CD4-positive, alpha-beta T cell treated with Interferon alpha-2 for 1 hour (primary cell): ENCODE data around the gene DIP2C.
"Not testable (repeated sequence)": the region's sequence is repeated elsewhere in the genome, so short reads cannot be mapped to it uniquely, and the experiment has no call there.

Experiments
- DNase-seq, 2 donors: peaks; one replicate each; pipeline ENCODE4 v3.0.0-alpha.2; 2020 to 2022

DIP2C gene

GRCh38 chr10:316390-316789 lies 373.1 kb downstream of the DIP2C start:
- no peak for DNase-seq

DNA sequence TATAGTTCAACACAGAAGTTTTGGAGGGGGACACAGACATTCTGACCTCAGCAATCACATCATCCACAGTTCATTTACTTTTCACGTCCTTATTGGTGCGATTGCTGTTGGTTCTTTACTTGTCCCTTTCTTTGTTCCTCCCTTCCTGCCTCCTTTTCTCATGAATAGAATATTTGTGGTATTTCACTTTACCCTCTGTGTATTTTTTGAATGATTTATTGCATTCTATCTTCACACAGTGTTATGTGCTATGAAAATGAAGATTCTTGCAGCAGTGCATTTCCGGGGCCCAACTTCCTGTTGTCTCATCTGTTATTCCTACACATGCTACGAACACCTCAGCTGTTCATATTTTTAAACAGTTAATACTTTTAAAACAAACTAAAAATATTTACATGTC lies 374.6 kb downstream of the DIP2C start:
- peak in 1 of 2 donors; percentile 10 for DNase-seq

GRCh38 chr10:314381-314780 lies 375.1 kb downstream of the DIP2C start:
- no peak for DNase-seq

DNA sequence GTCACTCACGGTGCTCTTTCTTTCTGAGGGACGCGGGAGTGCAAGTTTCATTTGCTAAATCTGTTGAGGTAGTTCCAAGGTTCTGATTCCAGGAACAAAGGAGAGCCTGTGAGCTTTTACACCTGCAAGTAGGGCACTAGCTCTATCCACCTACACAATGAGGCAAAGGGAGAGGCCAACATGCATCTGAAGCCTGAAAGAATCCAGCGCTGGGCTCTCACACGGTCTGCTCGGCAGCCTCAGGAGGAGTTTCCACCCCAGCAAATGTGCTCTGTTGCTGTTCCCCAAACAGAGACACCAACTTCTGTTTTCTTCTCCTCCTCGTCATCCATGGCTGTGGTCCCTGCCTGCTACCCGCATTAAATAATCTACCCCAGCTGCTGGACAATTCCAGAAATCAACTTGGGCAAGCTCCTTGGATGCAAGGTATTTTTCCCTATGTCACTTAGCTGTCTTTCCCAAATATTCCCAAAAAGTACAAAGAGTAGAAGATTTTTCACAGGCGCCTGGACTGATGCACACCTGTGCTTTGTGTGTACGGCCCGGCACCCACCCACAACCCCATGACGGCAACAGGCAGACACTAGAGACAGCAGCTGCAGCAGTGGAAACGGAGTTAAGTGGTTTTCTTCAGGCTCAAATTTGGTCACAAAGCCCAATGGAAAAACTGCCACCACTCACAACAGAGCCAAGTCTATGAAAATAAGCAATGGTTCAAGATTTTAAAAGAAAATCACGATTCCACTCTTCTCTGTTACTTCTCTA lies 377.4 kb downstream of the DIP2C start:
- DNase-seq: no peak

DNA sequence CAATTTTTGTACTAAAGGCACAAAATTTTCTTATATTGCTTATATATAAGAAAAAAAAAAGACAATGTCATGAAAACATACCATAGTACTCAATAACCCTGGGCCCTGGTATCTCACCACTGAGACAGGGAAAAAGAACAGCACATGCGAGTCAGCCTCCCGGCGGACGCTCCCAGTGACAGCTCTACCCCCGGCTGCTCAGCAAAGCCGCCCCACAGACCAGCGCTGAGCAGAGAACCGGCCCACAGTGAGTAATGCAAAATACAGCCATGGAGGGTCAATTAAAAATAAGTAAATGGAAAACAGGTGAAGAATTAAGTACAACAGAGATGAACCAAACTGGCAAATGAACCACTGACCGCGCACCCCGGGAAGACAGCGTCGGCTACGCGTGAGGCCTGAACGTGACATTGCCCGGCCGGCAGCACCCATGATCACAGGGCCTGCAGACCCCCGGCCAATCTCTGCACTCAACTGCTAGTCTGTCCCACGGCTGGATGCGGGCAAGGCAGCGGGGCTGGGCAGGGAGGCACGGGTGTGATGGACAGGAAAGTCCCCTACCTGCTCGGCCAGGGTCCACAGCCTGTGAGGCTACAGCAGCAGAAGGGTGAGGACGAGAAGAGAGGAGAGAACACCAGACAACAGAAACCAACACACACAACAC lies 378.4 kb downstream of the DIP2C start:
- DNase-seq: no peak

- no peak for DNase-seq
These were observed 379.1 kb downstream of the DIP2C start for GRCh38 chr10:310371-310770.

- no peak for DNase-seq
These were observed 380.8 kb downstream of the DIP2C start for GRCh38 chr10:308572-309085.

- no peak for DNase-seq
These were observed 381.4 kb downstream of the DIP2C start for GRCh38 chr10:308101-308500.

DNA sequence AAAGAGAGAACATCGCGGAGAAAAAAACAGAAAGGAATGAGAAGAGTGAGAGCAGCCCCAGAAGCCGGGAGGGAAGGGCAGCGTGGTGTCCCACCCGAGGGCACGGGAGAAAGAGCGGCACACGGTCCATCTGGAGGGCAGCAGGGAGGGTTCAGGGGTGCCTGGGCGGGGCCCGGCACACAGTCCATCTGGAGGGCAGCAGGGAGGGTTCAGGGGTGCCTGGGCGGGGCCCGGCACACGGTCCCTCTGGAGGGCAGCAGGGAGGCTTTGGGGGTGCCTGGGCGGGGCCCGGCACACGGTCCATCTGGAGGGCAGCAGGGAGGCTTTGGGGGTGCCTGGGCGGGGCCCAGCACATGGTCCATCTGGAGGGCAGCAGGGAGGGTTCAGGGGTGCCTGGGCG lies 381.8 kb downstream of the DIP2C start:
- no peak for DNase-seq

- no peak for DNase-seq
These were observed 382.7 kb downstream of the DIP2C start for GRCh38 chr10:306675-307185.

DNA sequence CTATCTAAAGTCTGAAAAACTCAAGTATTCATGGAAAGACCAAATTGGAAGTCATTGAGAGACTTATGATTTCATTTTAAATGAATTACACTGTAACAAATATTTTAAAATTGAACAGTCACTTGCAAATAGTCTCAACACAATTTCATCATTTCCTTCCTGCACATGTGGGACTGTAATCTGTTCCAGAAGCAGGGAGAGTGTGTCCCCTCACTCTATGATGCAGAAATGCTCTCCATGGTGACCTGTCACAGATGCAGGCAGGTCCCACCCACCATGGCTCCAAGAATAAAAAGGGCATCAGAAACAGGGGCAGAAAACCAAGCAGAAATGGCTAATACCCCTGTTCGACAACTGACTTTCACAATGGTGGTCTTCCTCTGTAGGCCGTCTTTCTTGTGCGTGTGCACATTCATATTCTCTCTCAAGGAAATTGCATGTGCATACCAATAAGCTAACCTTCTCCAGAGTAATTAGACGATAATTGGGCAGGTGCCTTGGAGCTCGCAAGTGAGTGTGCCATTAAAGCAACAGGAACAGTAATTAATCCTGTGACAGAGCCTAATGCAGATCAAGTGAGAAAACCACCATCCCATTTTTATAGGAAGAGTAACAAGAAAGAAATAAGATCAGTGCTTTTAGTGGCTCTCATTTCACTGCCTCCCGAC lies 383.3 kb downstream of the DIP2C start:
- DNase-seq: no peak

DNA sequence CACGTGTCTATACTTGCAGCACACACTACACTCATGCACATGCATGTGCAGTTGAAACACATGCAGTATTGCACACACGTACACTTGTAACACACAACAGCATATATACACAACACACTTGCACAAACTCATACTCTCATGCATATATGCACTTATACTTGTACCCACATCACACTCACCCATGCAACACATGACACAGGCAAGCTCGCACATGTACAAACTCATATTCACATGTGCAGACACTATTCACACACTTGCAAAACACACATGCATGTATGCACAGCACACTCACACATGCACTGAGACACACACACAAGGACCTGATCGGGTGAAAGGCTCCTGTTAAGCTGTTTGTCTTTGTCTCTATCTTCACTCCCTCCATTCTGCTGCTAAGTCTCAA lies 384.4 kb downstream of the DIP2C start:
- DNase-seq: no peak

- no peak for DNase-seq
These were observed 387.9 kb downstream of the DIP2C start for GRCh38 chr10:301536-301935.

GRCh38 chr10:300580-300979 lies 388.9 kb downstream of the DIP2C start:
- not testable (repeated sequence) for DNase-seq

- DNase-seq: no peak
These were observed 389.5 kb downstream of the DIP2C start for GRCh38 chr10:299969-300368.

DNA sequence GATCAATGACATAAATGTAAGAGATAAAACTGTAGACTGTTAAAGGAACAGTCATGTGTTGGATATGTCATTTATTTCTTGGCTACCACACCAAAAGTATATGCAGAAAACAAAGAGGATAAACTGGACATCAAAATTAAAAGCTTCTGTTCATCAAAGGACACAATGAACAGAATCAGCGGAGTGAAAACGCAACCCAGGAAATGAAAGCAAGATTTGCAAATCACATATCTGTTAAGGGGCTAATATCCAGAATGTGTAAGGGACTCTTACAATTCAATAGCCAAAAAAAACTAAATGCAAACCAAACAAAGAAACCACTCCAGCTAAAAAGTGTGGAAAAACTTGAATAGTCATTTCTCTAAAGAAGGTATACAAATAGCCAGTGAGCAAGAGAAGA lies 390.0 kb downstream of the DIP2C start:
- no peak for DNase-seq

DNA sequence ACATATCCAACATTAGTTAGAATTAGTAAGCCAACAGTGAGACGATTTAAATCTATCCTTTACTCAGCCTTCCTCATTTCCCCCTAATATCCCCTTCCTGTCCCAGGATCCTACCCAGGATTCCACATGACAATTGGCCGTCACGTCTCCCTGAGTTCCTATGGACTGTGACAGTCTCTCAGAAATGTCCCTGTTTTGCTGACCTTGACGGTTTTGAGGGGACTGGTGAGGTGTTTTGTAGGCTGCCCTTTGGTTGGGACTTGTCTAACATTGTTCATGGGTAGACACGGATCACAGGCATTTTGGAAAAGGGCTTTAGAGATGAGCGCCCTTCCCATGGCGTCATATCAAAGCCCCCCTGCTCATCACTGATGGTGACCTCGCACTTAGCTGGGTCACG lies 391.4 kb downstream of the DIP2C start:
- DNase-seq: no peak

DNA sequence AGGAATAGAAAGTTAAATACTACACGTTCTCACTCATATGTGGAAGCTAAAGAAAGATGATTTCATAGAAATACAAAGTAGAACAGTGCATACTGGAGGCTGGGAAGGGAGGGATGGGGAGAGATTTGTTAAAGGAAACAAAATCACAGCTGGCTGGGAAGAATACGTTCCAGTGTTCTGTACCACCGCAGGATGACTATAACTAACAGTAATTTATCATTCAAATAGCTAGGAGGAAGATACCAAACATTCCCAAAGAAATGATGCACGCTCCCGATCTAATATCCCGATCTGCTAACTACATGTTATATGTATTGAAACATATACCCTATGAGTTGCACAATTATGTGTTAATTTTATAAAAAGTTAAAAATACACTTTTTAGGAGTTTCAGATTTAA lies 391.9 kb downstream of the DIP2C start:
- no peak for DNase-seq

DNA sequence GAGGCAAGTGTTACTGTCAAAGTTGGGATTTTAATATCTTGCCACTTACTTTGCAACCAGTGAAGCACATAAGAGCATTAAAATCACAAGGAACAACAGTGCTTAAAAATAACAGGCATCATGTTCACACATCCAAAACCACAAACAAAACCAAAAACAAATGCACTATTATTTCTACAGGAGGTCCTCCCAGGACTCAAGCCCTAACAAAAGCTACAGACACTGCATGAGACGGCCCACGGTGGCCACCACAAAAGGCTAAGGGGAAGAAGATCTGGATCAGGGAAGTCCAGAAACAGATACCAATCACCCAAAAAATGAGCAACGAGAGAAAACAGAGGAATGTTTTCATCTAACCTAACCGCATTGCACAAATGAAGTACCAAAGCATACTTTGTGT lies 395.8 kb downstream of the DIP2C start:
- no peak for DNase-seq

DNA sequence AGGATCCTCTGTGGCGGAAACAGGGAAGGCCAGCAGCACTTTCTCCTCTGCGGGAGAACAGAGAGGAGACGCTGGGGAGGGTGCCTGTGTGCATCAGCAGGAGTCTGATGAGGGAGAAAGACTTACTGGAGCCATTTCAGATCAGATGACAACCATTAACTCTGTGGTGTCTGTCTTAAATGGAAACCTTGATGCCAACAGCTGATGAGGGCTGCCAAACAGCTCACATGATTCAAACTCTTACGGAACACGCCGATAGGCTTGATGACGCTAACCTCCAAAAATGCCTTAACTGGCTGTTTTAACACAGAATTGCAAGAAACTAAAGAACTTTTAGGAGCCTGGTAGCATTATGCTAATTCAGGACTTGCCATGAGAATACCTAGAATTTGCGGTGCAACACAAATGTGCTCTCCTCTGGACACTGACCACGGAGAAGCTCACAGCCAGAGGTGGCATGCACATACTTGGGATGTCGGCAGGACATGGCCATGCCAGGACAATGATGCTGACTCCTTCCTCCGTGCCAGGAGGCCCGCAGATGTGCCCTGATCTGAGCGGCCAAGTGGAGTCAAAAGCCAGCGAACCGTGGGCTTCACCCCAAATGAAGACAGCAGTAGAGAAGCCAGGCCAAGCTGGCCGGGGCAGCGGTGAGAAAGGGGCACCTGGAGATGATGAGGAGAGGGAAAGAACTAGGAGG lies 399.3 kb downstream of the DIP2C start:
- no peak for DNase-seq

GRCh38 chr10:289581-289980 lies 399.9 kb downstream of the DIP2C start:
- DNase-seq: no peak

- no peak for DNase-seq
These were observed 400.9 kb downstream of the DIP2C start for GRCh38 chr10:288316-289200.
